UCSD-AML1 (cell line): ENCODE measurements around the gene MAPKAPK3.
"Not testable (repeated sequence)": the region's sequence is repeated elsewhere in the genome, so short reads cannot be mapped to it uniquely, and the experiment has no call there.

Experiments used
- DNase-seq: peaks from one replicate; lab custom pipeline; 2025; ENCODE audit not compliant: unreplicated experiment; lab: John Stamatoyannopoulos, UW

Gene MAPKAPK3

DNA sequence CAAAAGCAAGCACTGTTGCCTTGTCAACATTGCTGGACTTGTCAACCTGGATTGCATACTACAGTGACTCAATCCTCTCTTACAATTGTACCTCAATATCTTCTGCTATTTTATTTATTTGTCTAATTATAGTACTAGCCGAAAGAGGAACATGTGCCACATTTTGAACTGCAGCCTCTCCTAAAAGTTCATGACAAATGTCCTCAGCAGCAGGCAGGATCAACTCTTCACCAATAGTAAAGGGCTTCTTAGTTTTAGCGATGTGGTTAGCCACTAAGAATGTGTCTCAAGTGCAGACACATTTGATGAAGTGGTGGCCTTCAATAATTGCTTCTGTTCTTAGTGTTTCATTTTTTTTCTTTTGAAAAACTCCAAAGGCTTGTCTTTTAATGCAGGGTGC, 71.0 kb downstream of the MAPKAPK3 start:
- no peak for DNase-seq

- DNase-seq = not testable (repeated sequence)
These were observed 71.7 kb downstream of the MAPKAPK3 start for GRCh38 chr3:50688602-50689001.

GRCh38 chr3:50689558-50689957, 72.6 kb downstream of the MAPKAPK3 start:
- no peak for DNase-seq

DNA sequence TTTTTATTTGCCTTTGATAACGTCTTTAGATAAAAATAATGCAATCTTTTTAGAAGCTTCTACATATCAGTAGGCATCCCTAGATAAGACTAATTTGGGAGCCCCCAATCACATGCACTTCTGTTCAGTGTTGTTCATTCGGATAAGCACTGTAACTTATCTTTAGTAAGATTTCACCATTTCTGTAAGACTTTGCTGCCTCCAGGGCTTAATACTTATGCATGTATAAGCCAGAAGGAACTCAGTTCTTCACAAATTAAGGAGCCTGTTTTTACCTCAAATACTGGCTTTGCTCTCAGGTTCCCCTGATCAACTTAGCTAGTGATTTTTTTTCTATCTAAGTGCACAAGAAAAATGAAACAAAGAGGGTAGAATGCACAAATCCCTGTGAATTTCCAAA, 78.1 kb downstream of the MAPKAPK3 start:
- DNase-seq = no peak

DNA sequence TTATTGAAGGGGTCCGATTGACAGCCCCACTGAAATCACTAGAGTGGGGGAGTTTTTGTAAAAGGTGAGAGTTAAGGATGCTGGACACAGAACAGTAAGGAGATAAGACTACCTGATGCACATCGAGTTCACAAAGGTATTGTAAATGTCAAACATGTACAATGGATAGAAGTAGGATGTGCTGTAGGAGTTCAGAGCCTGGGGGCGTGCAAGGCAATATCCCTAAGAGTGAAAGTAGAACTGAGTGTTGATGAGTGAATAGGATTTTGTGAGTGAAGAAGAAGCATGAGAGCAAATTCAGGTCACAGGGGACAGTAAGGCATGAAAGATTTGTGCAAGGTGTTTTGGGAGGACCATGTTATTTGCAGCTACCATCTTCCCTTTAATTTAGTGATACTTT, 79.3 kb downstream of the MAPKAPK3 start:
- DNase-seq = no peak

DNA sequence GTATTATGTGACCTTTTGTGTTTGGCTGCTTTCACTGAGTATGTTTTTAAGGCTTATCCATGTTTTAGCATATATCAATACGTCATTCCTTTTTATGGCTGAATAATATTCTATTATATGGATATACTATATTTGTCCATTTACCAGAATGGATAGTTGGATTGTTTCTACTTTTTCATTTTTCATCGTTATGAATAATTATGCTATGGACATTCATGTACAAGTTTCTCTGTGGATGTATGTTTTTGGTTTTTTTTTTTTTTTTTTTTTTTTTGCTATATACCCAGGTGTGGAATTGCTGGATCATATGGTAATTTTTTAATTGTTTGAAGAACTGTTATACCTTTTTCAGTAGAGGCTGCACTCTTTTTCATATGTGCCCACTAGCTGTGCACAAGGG, 81.3 kb downstream of the MAPKAPK3 start:
- DNase-seq = no peak
